IPS-20b (cell line): Measurements from ENCODE around the gene SHANK3.
A peak's percentile ranks its signal among the peaks of the same experiment; 100 is the strongest.

ENCODE experiments used
- H3K27ac ChIP-seq: one replicate; pipeline ENCODE4 v1.5.1; 2013; ENCODE audit warnings: low read length
- H3K27me3 ChIP-seq: 2 replicates; pipeline ENCODE4 v1.6.1; 2013; ENCODE audit warnings: mild to moderate bottlenecking, low read length, inconsistent platforms; ENCODE audit not compliant: insufficient read depth
- H3K36me3 ChIP-seq: 2 replicates; pipeline ENCODE4 v1.6.1; 2013; ENCODE audit warnings: low read depth, mild to moderate bottlenecking, inconsistent platforms, low read length, moderate library complexity; ENCODE audit not compliant: insufficient read depth
- H3K4me1 ChIP-seq: 2 replicates; pipeline ENCODE4 v1.6.1; 2013; ENCODE audit warnings: mild to moderate bottlenecking, control low read depth, inconsistent platforms, low read length, moderate library complexity; ENCODE audit not compliant: insufficient read depth
- H3K4me3 ChIP-seq: 2 replicates; pipeline ENCODE4 v1.5.1; 2013; ENCODE audit warnings: mild to moderate bottlenecking, low read length, inconsistent platforms
- H3K9ac ChIP-seq: 2 replicates; pipeline ENCODE4 v1.6.1; 2013; ENCODE audit warnings: low read depth, mild to moderate bottlenecking, inconsistent platforms, low read length, moderate library complexity
- H3K9me3 ChIP-seq: 2 replicates; pipeline ENCODE4 v1.6.1; 2013; ENCODE audit warnings: mild to moderate bottlenecking, low read depth, low read length, inconsistent platforms; ENCODE audit not compliant: insufficient read depth

The SHANK3 gene

GRCh38 chr22:50696799-50697561, 24.4 kb downstream of the SHANK3 start:
- peak overlapping the region; percentile 55; the same call in 1 of the 2 replicates for H3K4me3 ChIP-seq
- H3K27me3 ChIP-seq = peaks cover 27% of the 10 kb centered on the region
- no peaks in the 10 kb centered on the region for H3K9me3 ChIP-seq
- H3K36me3 ChIP-seq = no peaks in the 10 kb centered on the region
- no peaks in the 10 kb centered on the region for H3K4me1 ChIP-seq
- no peak overlapping the region for H3K27ac ChIP-seq
- H3K9ac ChIP-seq = no peak overlapping the region

DNA sequence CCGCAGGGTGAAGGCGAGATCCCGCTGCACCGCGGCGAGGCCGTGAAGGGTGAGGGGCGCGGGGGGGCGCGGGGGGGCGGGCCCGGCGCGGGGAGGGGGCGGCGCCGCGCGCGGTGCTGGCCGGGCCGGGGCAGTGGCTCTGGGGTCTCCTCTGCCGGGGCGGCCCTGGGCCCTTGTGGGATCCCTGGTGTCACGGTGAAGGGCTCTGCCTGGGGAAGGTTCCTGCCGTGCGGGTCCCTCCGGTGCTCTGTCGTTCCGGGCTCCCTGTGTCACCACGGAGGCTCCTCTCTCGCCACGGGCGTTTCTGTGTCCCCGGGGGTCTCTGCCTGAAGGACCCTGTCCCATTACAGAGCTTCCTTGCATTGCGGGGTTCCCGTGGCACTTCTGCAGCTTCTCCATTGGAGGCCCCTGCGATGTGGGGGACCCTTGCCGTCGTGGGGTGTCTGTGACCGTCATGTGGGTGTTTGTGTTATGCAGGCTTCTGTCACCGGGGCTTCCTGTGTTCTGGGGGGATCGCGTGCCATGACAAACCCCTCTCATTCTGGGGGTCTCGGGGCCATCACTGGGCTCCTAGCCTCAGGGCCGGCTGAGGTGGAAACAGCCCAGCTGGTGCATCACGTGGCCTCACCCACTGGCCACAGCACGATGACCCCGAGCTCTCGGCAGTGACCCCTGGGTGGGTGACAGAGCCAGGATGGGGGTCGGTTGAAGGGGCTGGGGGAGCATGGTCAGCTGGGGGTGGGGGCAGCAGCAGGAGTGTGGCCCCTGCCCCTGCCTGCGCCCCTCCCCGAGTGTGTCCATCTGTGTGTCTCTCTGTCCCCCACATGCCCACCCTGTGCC, 25.3 kb downstream of the SHANK3 start:
- Histone ChIP-seq H3K4me3 (peak overlapping the region; percentile 49; the same call in 1 of the 2 replicates), H3K9me3 (no peaks in the 10 kb centered on the region), H3K36me3 (no peaks in the 10 kb centered on the region), H3K4me1 (no peaks in the 10 kb centered on the region), H3K9ac (no peak overlapping the region), H3K27ac (no peak overlapping the region), H3K27me3 (peaks cover 27% of the 10 kb centered on the region)

DNA sequence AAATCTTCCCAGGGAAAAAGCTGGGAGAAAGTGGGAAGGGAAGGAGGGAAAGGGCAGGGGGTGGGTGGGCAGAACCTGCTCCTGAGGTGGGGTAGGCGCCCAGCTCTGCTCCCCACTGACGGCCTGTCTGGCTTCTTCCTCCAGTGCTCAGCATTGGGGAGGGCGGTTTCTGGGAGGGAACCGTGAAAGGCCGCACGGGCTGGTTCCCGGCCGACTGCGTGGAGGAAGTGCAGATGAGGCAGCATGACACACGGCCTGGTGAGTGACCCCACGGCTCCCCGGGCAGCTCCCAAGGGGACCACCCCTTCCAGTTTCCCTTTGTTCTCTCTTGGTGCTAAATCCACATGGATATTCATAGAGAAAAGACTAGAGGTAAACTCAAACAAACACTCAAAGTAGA, 25.9 kb downstream of the SHANK3 start:
- H3K27ac ChIP-seq = no peak overlapping the region
- no peaks in the 10 kb centered on the region for H3K36me3 ChIP-seq
- H3K9ac ChIP-seq = no peak overlapping the region
- H3K27me3 ChIP-seq = peaks cover 27% of the 10 kb centered on the region
- H3K4me3 ChIP-seq = no peak overlapping the region
- H3K4me1 ChIP-seq = no peaks in the 10 kb centered on the region
- H3K9me3 ChIP-seq = no peaks in the 10 kb centered on the region

DNA sequence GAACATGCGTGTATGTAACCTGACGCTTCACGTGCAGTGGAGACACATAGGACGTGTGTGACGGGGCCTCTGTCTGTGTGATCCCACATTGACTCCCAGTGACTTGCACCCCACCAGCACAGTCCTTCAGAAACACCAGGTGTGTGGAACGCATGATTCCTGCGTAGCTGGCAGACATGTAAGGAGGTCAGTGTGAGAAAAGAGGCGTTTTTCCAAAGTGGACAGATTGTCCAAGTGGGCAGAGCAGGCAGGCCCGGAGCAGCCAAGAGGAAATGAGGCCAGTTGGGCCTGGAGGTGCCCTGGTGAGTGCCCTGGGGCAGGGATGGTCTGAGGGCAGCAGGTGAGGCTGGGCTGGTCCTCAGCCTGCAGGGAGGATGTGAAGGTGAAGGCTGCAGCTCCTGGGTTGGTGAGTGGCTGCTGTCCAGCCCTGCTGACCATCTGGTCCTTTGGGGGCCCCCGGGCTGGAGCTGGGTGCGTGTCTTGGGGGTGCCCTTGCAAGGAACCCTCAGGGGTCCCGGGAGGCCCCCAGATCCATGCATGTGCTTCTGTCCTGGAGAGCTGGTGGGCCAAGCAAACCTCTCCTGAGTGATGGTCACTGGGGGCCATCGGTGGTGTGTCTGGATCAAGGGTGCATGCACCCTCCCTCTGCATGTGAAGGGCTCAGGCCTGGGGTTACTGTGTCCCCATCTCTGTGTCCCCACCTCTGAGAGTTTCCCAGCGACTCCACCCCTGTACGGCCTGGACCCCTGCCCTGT, 26.6 kb downstream of the SHANK3 start:
- Histone ChIP-seq H3K4me3 (no peak overlapping the region), H3K4me1 (no peaks in the 10 kb centered on the region), H3K9me3 (no peaks in the 10 kb centered on the region)

GRCh38 chr22:50699756-50700386, 27.2 kb downstream of the SHANK3 start:
- no peak overlapping the region for H3K9ac ChIP-seq
- H3K36me3 ChIP-seq = no peaks in the 10 kb centered on the region
- H3K9me3 ChIP-seq = no peaks in the 10 kb centered on the region
- H3K4me3 ChIP-seq = no peak overlapping the region
- H3K4me1 ChIP-seq = peaks cover 2% of the 10 kb centered on the region; the same call in 1 of the 2 replicates
- H3K27me3 ChIP-seq = peaks cover 27% of the 10 kb centered on the region
- H3K27ac ChIP-seq = no peak overlapping the region

More for the DNA sequence above, 26.6 kb downstream of the SHANK3 start:
- no peak overlapping the region for H3K27ac ChIP-seq
- H3K9ac ChIP-seq = no peak overlapping the region
- no peaks in the 10 kb centered on the region for H3K36me3 ChIP-seq
- peaks cover 27% of the 10 kb centered on the region for H3K27me3 ChIP-seq

- peaks cover 27% of the 10 kb centered on the region for H3K27me3 ChIP-seq
- peaks cover 5% of the 10 kb centered on the region; the same call in 1 of the 2 replicates for H3K4me1 ChIP-seq
- H3K27ac ChIP-seq = no peak overlapping the region
- no peaks in the 10 kb centered on the region for H3K36me3 ChIP-seq
- no peak overlapping the region for H3K9ac ChIP-seq
- H3K4me3 ChIP-seq = no peak overlapping the region
- no peaks in the 10 kb centered on the region for H3K9me3 ChIP-seq
Observed at GRCh38 chr22:50700387-50701075, 27.9 kb downstream of the SHANK3 start.

DNA sequence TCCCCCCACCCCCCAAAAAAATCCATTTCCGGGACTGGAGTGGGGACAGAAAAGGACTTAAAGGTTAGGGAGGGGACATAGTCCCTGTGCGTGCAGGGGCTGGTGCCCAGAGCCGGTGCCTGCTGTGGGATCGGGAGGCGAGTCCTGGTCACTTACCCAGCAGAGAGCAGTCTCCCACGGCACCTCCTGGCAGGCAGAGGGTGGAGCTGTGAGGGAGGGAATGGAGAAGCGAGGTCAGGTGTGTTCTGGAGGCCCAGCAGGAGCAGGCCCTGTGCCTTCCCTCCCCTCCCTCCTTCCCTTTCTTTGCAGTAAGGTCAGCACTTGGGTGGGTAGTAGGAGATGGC, 28.4 kb downstream of the SHANK3 start:
- Histone ChIP-seq H3K9me3 (no peaks in the 10 kb centered on the region), H3K27me3 (peaks cover 27% of the 10 kb centered on the region), H3K4me3 (no peak overlapping the region), H3K36me3 (no peaks in the 10 kb centered on the region), H3K27ac (no peak overlapping the region), H3K4me1 (peaks cover 5% of the 10 kb centered on the region; the same call in 1 of the 2 replicates), H3K9ac (no peak overlapping the region)

DNA sequence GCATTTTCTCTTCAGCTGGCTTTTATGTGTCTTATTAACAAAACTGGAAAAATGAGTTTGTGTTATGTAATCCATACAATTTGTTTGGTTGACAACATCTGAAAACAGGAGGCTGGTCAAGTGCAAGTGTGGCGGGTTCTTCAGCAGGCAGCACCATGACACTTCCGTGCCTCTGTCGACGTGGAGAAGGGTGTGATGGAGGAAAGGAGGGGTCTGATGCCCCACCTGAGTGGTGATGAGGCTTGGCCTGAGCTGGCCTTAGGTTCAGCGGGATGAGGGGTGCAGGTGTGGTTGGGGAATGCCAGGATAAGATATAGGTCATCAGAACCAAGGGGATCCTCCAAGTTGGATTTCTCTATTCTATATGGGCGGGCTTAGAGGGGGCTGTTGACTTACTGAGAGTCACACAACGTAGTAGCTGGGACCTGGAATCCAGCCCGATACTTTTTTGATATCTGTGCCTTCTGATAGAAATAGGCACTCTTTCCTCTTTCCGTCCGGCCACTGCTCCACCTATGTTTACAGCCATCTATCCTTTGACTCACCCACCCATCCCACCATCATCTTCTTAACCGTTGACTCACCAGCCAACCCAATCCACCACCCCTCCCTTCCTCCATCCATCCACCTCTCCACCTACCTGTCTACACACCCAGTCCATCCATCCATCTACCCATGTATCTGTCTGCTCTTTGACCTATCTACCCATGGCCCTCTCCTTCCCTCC, 29.0 kb downstream of the SHANK3 start:
- H3K4me1 ChIP-seq = peaks cover 5% of the 10 kb centered on the region; the same call in 1 of the 2 replicates
- H3K27ac ChIP-seq = no peak overlapping the region
- H3K36me3 ChIP-seq = no peaks in the 10 kb centered on the region
- no peak overlapping the region for H3K4me3 ChIP-seq
- no peaks in the 10 kb centered on the region for H3K9me3 ChIP-seq
- peaks cover 27% of the 10 kb centered on the region for H3K27me3 ChIP-seq
- no peak overlapping the region for H3K9ac ChIP-seq

- Histone ChIP-seq H3K36me3 (no peaks in the 10 kb centered on the region), H3K27ac (no peak overlapping the region), H3K4me3 (no peak overlapping the region), H3K9me3 (no peaks in the 10 kb centered on the region), H3K27me3 (peaks cover 22% of the 10 kb centered on the region), H3K4me1 (peaks cover 5% of the 10 kb centered on the region; the same call in 1 of the 2 replicates), H3K9ac (no peak overlapping the region)
Observed at GRCh38 chr22:50702261-50702671, 29.6 kb downstream of the SHANK3 start.

DNA sequence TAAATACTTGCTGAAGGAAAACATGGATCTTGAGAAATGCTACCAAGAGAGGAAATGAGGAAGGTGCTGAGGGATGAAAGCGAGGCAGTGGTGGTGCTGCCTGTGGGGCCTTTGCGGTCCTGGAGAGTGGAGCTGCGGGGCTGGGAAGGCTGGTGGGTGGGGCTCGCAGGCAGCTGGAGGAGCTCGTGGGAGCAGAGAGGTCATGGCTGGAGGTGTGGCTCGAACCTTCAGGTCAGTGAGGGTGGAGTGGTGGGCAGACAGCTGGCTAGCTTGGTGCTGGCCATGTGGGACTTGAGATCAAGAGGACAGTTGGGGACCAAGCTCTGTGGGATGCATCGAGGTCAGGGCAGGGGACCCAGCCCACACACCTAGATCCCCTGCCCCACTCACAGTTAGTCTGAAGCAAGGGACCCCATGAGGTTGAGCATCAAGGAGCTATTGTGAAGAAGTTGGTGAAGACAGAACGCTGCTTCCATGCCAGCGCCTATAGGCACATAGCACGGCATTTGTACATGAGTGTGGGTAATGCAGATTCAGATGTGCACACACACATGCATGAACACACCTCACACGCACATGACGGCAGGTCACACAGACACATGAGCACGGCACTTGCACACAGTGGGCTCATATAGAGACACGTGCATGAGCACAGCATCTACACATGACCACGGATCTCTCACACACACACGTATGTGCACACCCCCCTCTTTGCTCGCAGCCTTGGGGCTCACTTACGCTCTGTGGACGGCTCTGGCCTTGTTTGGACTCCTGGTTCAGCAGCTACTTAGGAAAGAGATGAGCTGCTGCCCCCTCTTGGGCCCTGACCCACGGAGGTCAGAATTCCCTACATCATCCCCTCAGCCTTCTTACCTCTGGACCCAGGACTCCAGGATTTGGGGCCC, 30.4 kb downstream of the SHANK3 start:
- Histone ChIP-seq H3K4me3 (no peak overlapping the region), H3K4me1 (peaks cover 5% of the 10 kb centered on the region; the same call in 1 of the 2 replicates), H3K9me3 (no peaks in the 10 kb centered on the region), H3K27me3 (peaks cover 18% of the 10 kb centered on the region), H3K27ac (no peak overlapping the region), H3K9ac (no peak overlapping the region), H3K36me3 (no peaks in the 10 kb centered on the region)
